Tibial nerve (tissue), 4 donors: ENCODE results near the gene XRCC4. TPM values are rescaled to one million over a fixed set of nuclear protein-coding genes. Genes with fewer than 3 reads are reported as not detected.
A peak's percentile ranks its signal among the peaks of the same experiment; 100 is the strongest.

Experiments
- DNase-seq, 2 donors: peaks; one replicate each; pipeline ENCODE4 v3.0.0-alpha.2; 2019; ENCODE audit warnings: low spot score in 2 of 2
- H3K27ac ChIP-seq, 4 donors: fragments of 200-600 bp; sonication (generic) in 3 of 4; one replicate each; pipeline ENCODE4 v1.5.1; 2017 to 2019; ENCODE audit warnings: mild to moderate bottlenecking in 1 of 4
- H3K27me3 ChIP-seq, 2 donors: fragments of 200-600 bp; sonication (generic) in 1 of 2; one replicate each; pipeline versions ENCODE4 v1.5.1 to v1.6.0; 2017 to 2019
- H3K36me3 ChIP-seq, 3 donors: fragments of 200-600 bp; sonication (generic); one replicate each; pipeline ENCODE4 v1.5.1; 2018 to 2019
- H3K4me1 ChIP-seq, 4 donors: fragments of 200-600 bp; sonication (generic) in 3 of 4; one replicate each; pipeline ENCODE4 v1.5.1; 2017 to 2019
- H3K4me3 ChIP-seq, 4 donors: fragments of 200-600 bp; sonication (generic) in 3 of 4; one replicate each; pipeline ENCODE4 v1.5.1; 2017 to 2019; ENCODE audit warnings: mild to moderate bottlenecking in 1 of 4, moderate library complexity in 1 of 4
- H3K9me3 ChIP-seq, 4 donors: fragments of 200-600 bp; sonication (generic) in 3 of 4; one replicate each; pipeline ENCODE4 v1.5.1; 2017 to 2019
- EP300 ChIP-seq, 2 donors: sonication (generic); formaldehyde crosslinking; IDR thresholded peaks; one replicate each; pipeline ENCODE4 v1.6.1; 2017; ENCODE audit warnings: antibody characterized with exemption in 2 of 2, mild to moderate bottlenecking in 1 of 2
- POLR2A ChIP-seq, 2 donors: fragments of 450-650 bp; IDR thresholded peaks; one replicate each; pipeline ENCODE4 v1.6.1; 2017; ENCODE audit warnings: antibody characterized with exemption in 2 of 2, mild to moderate bottlenecking in 2 of 2, moderate library complexity in 2 of 2
- whole genome bisulfite sequencing, 2 donors: methylation state at CpG; one replicate each; pipeline ENCODE4 v1.1.5; 2018; 5-methylcytosine and 5-hydroxymethylcytosine counted together
- total RNA-seq, 4 donors: library from RNA; depleted of rRNA; stranded (reverse); fragments of >200 nt; gene quantifications; one replicate each; pipeline ENCODE4 v1.1.0, GENCODE V29; 2016
- TF ChIP-seq, protein P1 (sequence below), 5 experiments: fragments of 200-600 bp in 3 of 5; fragments of 450-650 bp in 2 of 5; sonication (generic) in 3 of 5; IDR thresholded peaks; one replicate each; pipeline ENCODE4 v1.5.1; 2016 to 2019; ENCODE audit warnings: antibody characterized with exemption in 5 of 5, mild to moderate bottlenecking in 3 of 5, moderate library complexity in 2 of 5

The XRCC4 gene
- total RNA-seq, 4 donors from 2014 or later = 3.1 to 11.7 (median 8.2) TPM

DNA sequence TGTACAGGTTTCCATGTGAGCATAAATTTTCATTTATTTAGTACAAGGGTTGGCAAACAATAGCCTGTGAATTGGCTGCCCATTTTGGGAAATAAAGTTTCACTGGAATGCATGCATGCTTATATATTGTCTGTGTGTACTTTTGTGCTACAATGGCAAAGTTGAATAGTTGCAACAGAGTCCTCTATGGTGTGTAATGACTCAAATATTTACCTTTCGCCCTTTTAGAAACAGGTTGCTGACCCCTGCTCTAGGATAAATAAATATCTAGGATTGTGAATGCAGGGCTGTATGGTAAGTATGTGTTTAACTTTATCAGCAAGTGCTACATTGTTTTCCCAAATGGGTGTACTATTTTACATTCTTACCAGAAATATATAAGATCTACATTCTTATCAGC, 47.2 kb downstream of the XRCC4 start:
- no peak overlapping the region for H3K27ac ChIP-seq
- no peaks in the 10 kb centered on the region for H3K4me1 ChIP-seq
- DNase-seq = no peak
- peaks cover 0 to 8% (median 0%) of the 10 kb centered on the region in 4 donors for H3K9me3 ChIP-seq
- no peak for TF ChIP-seq EP300 (IDR thresholded peaks at IDR 0.05)
- TF ChIP-seq, protein P1, sequence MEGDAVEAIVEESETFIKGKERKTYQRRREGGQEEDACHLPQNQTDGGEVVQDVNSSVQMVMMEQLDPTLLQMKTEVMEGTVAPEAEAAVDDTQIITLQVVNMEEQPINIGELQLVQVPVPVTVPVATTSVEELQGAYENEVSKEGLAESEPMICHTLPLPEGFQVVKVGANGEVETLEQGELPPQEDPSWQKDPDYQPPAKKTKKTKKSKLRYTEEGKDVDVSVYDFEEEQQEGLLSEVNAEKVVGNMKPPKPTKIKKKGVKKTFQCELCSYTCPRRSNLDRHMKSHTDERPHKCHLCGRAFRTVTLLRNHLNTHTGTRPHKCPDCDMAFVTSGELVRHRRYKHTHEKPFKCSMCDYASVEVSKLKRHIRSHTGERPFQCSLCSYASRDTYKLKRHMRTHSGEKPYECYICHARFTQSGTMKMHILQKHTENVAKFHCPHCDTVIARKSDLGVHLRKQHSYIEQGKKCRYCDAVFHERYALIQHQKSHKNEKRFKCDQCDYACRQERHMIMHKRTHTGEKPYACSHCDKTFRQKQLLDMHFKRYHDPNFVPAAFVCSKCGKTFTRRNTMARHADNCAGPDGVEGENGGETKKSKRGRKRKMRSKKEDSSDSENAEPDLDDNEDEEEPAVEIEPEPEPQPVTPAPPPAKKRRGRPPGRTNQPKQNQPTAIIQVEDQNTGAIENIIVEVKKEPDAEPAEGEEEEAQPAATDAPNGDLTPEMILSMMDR (IDR thresholded peaks at IDR 0.05) = no peak
- TF ChIP-seq POLR2A (IDR thresholded peaks at IDR 0.05) = no peak
- H3K4me3 ChIP-seq = no peak overlapping the region
- peaks cover 0 to 20% (median 0%) of the 10 kb centered on the region in 3 donors for H3K36me3 ChIP-seq
- no peaks in the 10 kb centered on the region for H3K27me3 ChIP-seq
- WGBS, 2 donors = 93 to 96% methylated on average over 1 of the region's 1 CpG

DNA sequence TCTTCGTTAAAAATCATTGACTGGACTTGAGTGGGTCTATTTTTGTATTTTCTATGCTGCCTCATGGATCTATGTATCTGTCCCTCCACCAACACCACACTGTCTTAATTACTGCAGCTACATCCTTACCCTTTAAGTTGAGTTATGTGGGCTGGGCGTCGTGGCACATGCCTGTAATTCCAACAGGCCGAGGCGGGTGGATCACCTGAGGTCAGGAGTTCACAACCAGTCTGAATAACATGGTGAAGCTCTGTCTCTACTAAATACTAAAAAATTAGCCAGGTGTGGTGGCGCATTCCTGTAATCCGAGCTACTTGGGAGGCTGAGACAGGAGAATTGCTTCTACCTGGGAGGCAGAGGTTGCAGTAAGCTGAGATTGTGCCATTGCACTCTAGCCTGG, 48.2 kb downstream of the XRCC4 start:
- no peaks in the 10 kb centered on the region for H3K4me1 ChIP-seq
- H3K4me3 ChIP-seq = no peak overlapping the region
- 76 to 93% methylated on average over 7 of the region's 7 CpGs for WGBS, 2 donors
- no peak for TF ChIP-seq POLR2A (IDR thresholded peaks at IDR 0.05)
- peaks cover 0 to 12% (median 0%) of the 10 kb centered on the region in 3 donors for H3K36me3 ChIP-seq
- H3K27ac ChIP-seq = no peak overlapping the region
- no peaks in the 10 kb centered on the region for H3K27me3 ChIP-seq
- DNase-seq = no peak
- peaks cover 0 to 8% (median 0%) of the 10 kb centered on the region in 4 donors for H3K9me3 ChIP-seq

DNA sequence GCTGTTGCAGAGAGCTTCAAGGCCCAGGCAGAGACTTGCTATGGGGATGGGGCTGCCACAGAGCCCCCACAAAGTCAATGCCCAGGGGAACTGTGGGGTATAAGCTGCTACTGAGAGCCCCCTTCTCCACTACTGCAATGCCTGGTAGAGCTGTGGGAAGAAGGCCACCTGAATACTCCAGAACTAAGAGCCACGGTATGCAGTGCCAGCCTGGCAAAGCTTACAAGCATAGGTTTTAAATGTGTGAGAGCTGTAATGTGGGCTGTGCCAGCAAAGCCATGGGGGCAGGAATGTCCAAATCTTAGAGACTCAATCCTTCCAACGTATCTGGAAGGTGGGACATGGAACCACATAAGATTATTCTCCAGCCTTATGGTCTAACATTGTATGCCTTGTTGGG, 49.2 kb downstream of the XRCC4 start:
- Histone ChIP-seq H3K4me3 (no peak overlapping the region), H3K4me1 (no peaks in the 10 kb centered on the region), H3K36me3 (peaks cover 0 to 12% (median 0%) of the 10 kb centered on the region in 3 donors), H3K27ac (no peak overlapping the region), H3K27me3 (no peaks in the 10 kb centered on the region), H3K9me3 (peaks cover 0 to 8% (median 0%) of the 10 kb centered on the region in 4 donors)
- TF ChIP-seq, protein P1 (IDR thresholded peaks at IDR 0.05) = no peak
- no peak for TF ChIP-seq EP300 (IDR thresholded peaks at IDR 0.05)
- TF ChIP-seq POLR2A (IDR thresholded peaks at IDR 0.05) = no peak
- 46 to 86% methylated on average over 2 of the region's 2 CpGs for WGBS, 2 donors
- DNase-seq = no peak

DNA sequence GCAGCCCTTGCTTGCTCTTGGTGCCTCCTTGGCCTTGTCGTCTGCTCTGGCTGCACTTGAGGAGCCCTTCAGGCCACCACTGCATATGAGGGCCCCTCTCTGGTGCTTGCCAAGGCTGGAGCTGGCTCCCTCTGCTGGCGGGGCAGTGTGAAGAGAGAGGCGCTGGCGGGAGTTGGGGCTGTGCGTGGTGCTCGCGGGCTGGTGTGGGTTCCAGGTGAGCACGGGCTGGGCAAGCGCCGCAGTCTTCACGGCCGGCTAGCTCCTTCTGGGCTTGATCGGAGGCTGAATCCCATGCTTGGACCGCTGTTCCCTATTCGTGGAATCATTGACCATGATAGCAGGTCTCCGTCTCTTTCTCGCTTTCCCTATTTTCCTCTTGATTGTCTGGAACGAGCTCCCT, 56.5 kb downstream of the XRCC4 start:
- TF ChIP-seq EP300 (IDR thresholded peaks at IDR 0.05) = no peak
- TF ChIP-seq, protein P1 (IDR thresholded peaks at IDR 0.05) = no peak
- Histone ChIP-seq H3K27ac (no peak overlapping the region), H3K36me3 (peaks cover 0 to 9% (median 0%) of the 10 kb centered on the region in 3 donors), H3K9me3 (peaks cover 0 to 4% (median 0%) of the 10 kb centered on the region in 4 donors), H3K27me3 (no peaks in the 10 kb centered on the region), H3K4me3 (no peak overlapping the region), H3K4me1 (no peaks in the 10 kb centered on the region)
- WGBS, 2 donors = 89 to 98% methylated on average over 18 of the region's 18 CpGs
- DNase-seq = no peak

DNA sequence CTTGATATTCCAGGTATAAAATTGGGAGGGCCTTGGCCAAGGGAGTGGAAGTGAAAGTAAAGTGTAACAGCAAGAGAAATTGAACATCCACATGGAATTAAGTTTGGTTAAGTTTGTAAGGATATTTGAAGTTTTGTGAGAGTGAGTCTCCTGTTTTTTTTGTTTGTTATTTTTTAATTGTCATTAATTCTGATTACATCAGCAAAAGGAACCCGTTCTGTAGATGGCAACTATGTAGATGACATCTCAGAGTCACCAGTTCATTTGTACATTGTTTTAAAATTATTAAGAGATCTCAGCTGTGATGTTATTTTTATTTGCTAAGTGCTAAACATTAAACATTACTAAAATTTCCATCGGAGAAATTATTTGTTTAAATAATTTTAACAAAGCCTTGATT, 65.2 kb downstream of the XRCC4 start:
- TF ChIP-seq POLR2A (IDR thresholded peaks at IDR 0.05) = no peak
- TF ChIP-seq EP300 (IDR thresholded peaks at IDR 0.05) = no peak
- TF ChIP-seq, protein P1 (IDR thresholded peaks at IDR 0.05) = no peak
- Histone ChIP-seq H3K36me3 (peaks cover 0 to 5% (median 0%) of the 10 kb centered on the region in 3 donors), H3K4me1 (peaks cover 0 to 10% (median 0%) of the 10 kb centered on the region in 4 donors), H3K4me3 (no peak overlapping the region), H3K27me3 (no peaks in the 10 kb centered on the region), H3K27ac (no peak overlapping the region), H3K9me3 (no peaks in the 10 kb centered on the region)
- DNase-seq = no peak
- 59 to 63% methylated on average over 2 of the region's 2 CpGs for WGBS, 2 donors

DNA sequence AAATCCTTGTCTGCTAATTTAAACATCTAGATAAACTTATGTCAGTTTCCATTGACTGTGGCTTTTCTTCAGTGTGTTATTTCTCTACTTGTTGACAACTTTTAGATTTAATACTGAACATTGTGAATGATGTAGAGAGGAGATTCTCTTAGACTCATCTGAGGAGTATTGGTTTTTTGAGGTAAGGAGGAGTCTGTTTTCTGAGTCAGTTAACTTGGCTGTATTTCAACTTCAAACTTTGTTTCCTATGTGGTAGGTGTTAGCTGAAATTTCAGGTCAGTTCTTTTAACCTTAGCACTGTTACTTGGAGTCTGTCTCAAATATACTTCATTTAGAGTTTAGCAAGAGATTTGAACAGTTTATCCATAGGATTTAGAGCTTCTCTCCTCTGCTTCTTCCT, 67.9 kb downstream of the XRCC4 start:
- H3K27ac ChIP-seq = peak overlapping the region in 1 of 4 donors; percentile 47
- H3K27me3 ChIP-seq = no peaks in the 10 kb centered on the region
- no peak overlapping the region for H3K4me3 ChIP-seq
- H3K36me3 ChIP-seq = peaks cover 0 to 3% (median 0%) of the 10 kb centered on the region in 3 donors
- TF ChIP-seq, protein P1 (IDR thresholded peaks at IDR 0.05) = no peak
- no peak for TF ChIP-seq EP300 (IDR thresholded peaks at IDR 0.05)
- no peak for TF ChIP-seq POLR2A (IDR thresholded peaks at IDR 0.05)
- no peaks in the 10 kb centered on the region for H3K9me3 ChIP-seq
- DNase-seq = no peak
- H3K4me1 ChIP-seq = peaks cover 0 to 18% (median 0%) of the 10 kb centered on the region in 4 donors
